IMR-90 (cell line): Measurements from ENCODE around the gene IL24. TPM values are rescaled to one million over a fixed set of nuclear protein-coding genes. Genes with fewer than 3 reads are reported as not detected.

Experiments
- ATAC-seq: fragments of 200-7000 bp; cut with Tn5 transposase; 2 replicates; pipeline ENCODE4 v1.9.1; 2020; ENCODE audit warnings: low read depth, mild to moderate bottlenecking, moderate library complexity
- BruUV-seq: library from RNA; stranded (reverse); fragments of 400-500 nt; replicated peaks from 2 replicates; lab custom pipeline; 2021; lab: Mats Ljungman, UMichigan
- CTCF ChIA-PET: fragments of 300-600 bp; formaldehyde crosslinking; extraction: SDS; loops from one replicate; lab custom pipeline; 2021; ENCODE audit warnings: antibody characterized with exemption; lab: Yijun Ruan, JAX
- POLR2A ChIA-PET: fragments of 300-600 bp; sonication (Branson Sonifier 250); formaldehyde crosslinking; loops from one replicate; lab custom pipeline; 2022; ENCODE audit warnings: antibody characterized with exemption; ENCODE audit not compliant: unreplicated experiment; lab: Charles Lee
- DNase-seq: peaks from one replicate; pipeline ENCODE4 v3.0.0; 2013
- H2AFZ ChIP-seq: replicated peaks from 2 replicates; pipeline ENCODE3; 2013; ENCODE audit warnings: low read length, mild to moderate bottlenecking; ENCODE audit not compliant: poor library complexity
- H2AK5ac ChIP-seq: 2 replicates; pipeline ENCODE4 v1.6.1; 2013; ENCODE audit warnings: low read depth, low read length, inconsistent platforms
- H2AK9ac ChIP-seq: replicated peaks from 2 replicates; pipeline ENCODE3; 2013; ENCODE audit warnings: mild to moderate bottlenecking, low read depth, low read length, moderate library complexity; ENCODE audit not compliant: poor library complexity
- H2BK120ac ChIP-seq: 2 replicates; pipeline ENCODE4 v1.6.1; 2013; ENCODE audit warnings: low read depth, low read length, inconsistent platforms
- H2BK15ac ChIP-seq: 3 replicates; pipeline ENCODE4 v1.6.1; 2013; ENCODE audit warnings: low read depth, low read length, inconsistent platforms
- H2BK20ac ChIP-seq: 2 replicates; pipeline ENCODE4 v1.6.1; 2013; ENCODE audit warnings: low read depth, mild to moderate bottlenecking, inconsistent platforms, low read length, moderate library complexity
- H2BK5ac ChIP-seq: 2 replicates; pipeline ENCODE4 v1.6.1; 2013; ENCODE audit warnings: mild to moderate bottlenecking, low read depth, low read length, inconsistent platforms; ENCODE audit not compliant: poor library complexity, severe bottlenecking
- H3K14ac ChIP-seq: replicated peaks from 2 replicates; pipeline ENCODE4 v1.6.1; 2013; ENCODE audit warnings: low read depth, low read length, inconsistent platforms
- H3K18ac ChIP-seq: 2 replicates; pipeline ENCODE4 v1.6.1; 2013; ENCODE audit warnings: low read depth, low read length, control low read depth
- H3K23ac ChIP-seq: 2 replicates; pipeline ENCODE4 v1.6.1; 2013; ENCODE audit warnings: low read depth, low read length, inconsistent platforms
- H3K27ac ChIP-seq: 2 replicates; pipeline ENCODE4 v1.5.1; 2013; ENCODE audit warnings: mild to moderate bottlenecking, control low read depth, low read length; ENCODE audit not compliant: insufficient read depth
- H3K27me3 ChIP-seq: 2 replicates; pipeline ENCODE4 v1.6.1; 2013; ENCODE audit warnings: low read length; ENCODE audit not compliant: control insufficient read depth, insufficient read depth
- H3K36me3 ChIP-seq: 2 replicates; pipeline ENCODE4 v1.6.1; 2013; ENCODE audit warnings: low read length, mixed read lengths; ENCODE audit not compliant: control insufficient read depth, insufficient read depth
- H3K4ac ChIP-seq: 2 replicates; pipeline ENCODE4 v1.6.1; 2013; ENCODE audit warnings: low read depth, low read length, inconsistent platforms
- H3K4me1 ChIP-seq: 2 replicates; pipeline ENCODE4 v1.6.1; 2013; ENCODE audit warnings: low read length, mixed read lengths; ENCODE audit not compliant: control insufficient read depth, insufficient read depth
- H3K4me2 ChIP-seq: 2 replicates; pipeline ENCODE4 v1.6.1; 2013; ENCODE audit warnings: low read depth, mild to moderate bottlenecking, control low read depth, low read length, moderate library complexity
- H3K4me3 ChIP-seq: 2 replicates; pipeline ENCODE4 v1.5.1; 2013; ENCODE audit warnings: low read depth, mild to moderate bottlenecking, control low read depth, low read length, moderate library complexity; ENCODE audit not compliant: insufficient read depth
- H3K56ac ChIP-seq: 2 replicates; pipeline ENCODE4 v1.6.1; 2013; ENCODE audit warnings: low read length, inconsistent platforms; ENCODE audit not compliant: insufficient read depth; ENCODE audit errors: extremely low read depth
- H3K79me1 ChIP-seq, 2 experiments: 2 replicates each; pipeline ENCODE4 v1.6.1; 2013; ENCODE audit warnings: low read length in 2 of 2, inconsistent platforms in 1 of 2, low read depth in 1 of 2
- H3K9ac ChIP-seq: 2 replicates; pipeline ENCODE4 v1.6.1; 2013; ENCODE audit warnings: low read depth, low read length, control low read depth
- H3K9me1 ChIP-seq: 2 replicates; pipeline ENCODE4 v1.6.1; 2013; ENCODE audit warnings: low read length, inconsistent platforms; ENCODE audit not compliant: insufficient read depth
- H3K9me3 ChIP-seq: 2 replicates; pipeline ENCODE4 v1.6.1; 2013; ENCODE audit warnings: low read length; ENCODE audit not compliant: control insufficient read depth, insufficient read depth
- H4K20me1 ChIP-seq: 2 replicates; pipeline ENCODE4 v1.6.1; 2013; ENCODE audit warnings: low read length, inconsistent platforms; ENCODE audit not compliant: insufficient read depth
- H4K5ac ChIP-seq: 2 replicates; pipeline ENCODE4 v1.6.1; 2013; ENCODE audit warnings: mild to moderate bottlenecking, low read depth, low read length, control low read depth
- H4K8ac ChIP-seq, 2 experiments: 2 replicates each; pipeline ENCODE4 v1.6.1; 2013; ENCODE audit warnings: low read depth in 2 of 2, low read length in 2 of 2, control low read depth in 1 of 2, inconsistent platforms in 1 of 2
- H4K91ac ChIP-seq: 2 replicates; pipeline ENCODE4 v1.6.1; 2013; ENCODE audit warnings: low read depth, low read length, inconsistent platforms; ENCODE audit not compliant: insufficient read depth
- CEBPB ChIP-seq: IDR thresholded peaks from 2 replicates; pipeline ENCODE4 v1.6.1; 2012; ENCODE audit warnings: low read depth, low read length, improper control_type of control experiment
- CTCF ChIP-seq: conservative IDR thresholded peaks from 2 replicates; pipeline ENCODE4 v1.5.1; 2012; ENCODE audit warnings: mild to moderate bottlenecking, low read depth, low read length, improper control_type of control experiment
- MXI1 ChIP-seq: IDR thresholded peaks from 2 replicates; pipeline ENCODE4 v1.6.1; 2012; ENCODE audit warnings: low read depth, mild to moderate bottlenecking, low read length, moderate library complexity, borderline replicate concordance
- RFX5 ChIP-seq: IDR thresholded peaks from 2 replicates; pipeline ENCODE4 v1.8.0; 2012; ENCODE audit warnings: low read depth, mild to moderate bottlenecking, low read length, moderate library complexity
- WGBS, 2 experiments: methylation state at CpG; one replicate each; pipeline versions ENCODE4 v1.1.5 to v1.1.7; 2013; ENCODE audit warnings: missing lambda C conversion rate in 2 of 2; ENCODE audit not compliant: insufficient read length in 1 of 2; ENCODE audit errors: extremely low coverage in 2 of 2; 5-methylcytosine and 5-hydroxymethylcytosine counted together
- dilution Hi-C: fragments of 300-500 bp; cut with HindIII; formaldehyde crosslinking; loops from one replicate; pipeline ENCODE4 v1.14.3; 2018; ENCODE audit warnings: low sequenced_read_pairs; ENCODE audit not compliant: unreplicated experiment
- in situ Hi-C: fragments of 300-500 bp; cut with MboI; formaldehyde crosslinking; loops from 3 replicates; pipeline ENCODE4 v1.14.3; 2019; ENCODE audit warnings: low sequenced_read_pairs, inconsistent platforms, mixed read lengths
- intact Hi-C: fragments of 100-400 bp; cut with micrococcal nuclease; formaldehyde crosslinking; loops from 2 replicates; pipeline ENCODE4 v1.10.0; 2022
- polyA plus RNA-seq, 3 experiments: library from polyadenylated mRNA; depleted of rRNA; stranded (reverse); fragments of >200 nt; gene quantifications; 2 replicates each; pipeline ENCODE4 v1.2.3, GENCODE V29; 2012; ENCODE audit warnings: low replicate concordance in 1 of 3
- total RNA-seq: library from RNA; depleted of rRNA; stranded (reverse); fragments of >200 nt; gene quantifications from 2 replicates; pipeline ENCODE4 v1.2.3, GENCODE V29; 2012

The IL24 gene
- total and polyA plus RNA-seq, 2 of the 4 experiments (the other 2 are of a cell fraction) = 0.12 to 0.18 TPM

GRCh38 chr1:206900149-206900548 is 2.9 kb downstream of the IL24 start:
- 0 out of 4 replicates have a peak overlapping the region, but pooled peaks of 1 of the 2 experiments have one; percentile 0 for H4K8ac ChIP-seq
- no peak overlapping the region for H3K4me3 ChIP-seq
- no peaks in the 10 kb centered on the region for H4K20me1 ChIP-seq
- H2BK5ac ChIP-seq = no peak overlapping the region
- H3K9me1 ChIP-seq = peaks cover 33% of the 10 kb centered on the region
- intact Hi-C loops (no loop called here), dilution Hi-C loops (no loop called here), in situ Hi-C loops (no loop called here)
- H3K36me3 ChIP-seq = no peaks in the 10 kb centered on the region
- ChIA-PET POLR2A (no interaction called here), CTCF (interaction anchor here (0.7 to 0.9 kb wide), 2 partner anchors 13 to 91 kb away, joined by 3 read pairs; no protein-coding TSS in a partner anchor)
- H3K9me3 ChIP-seq = no peaks in the 10 kb centered on the region
- H3K14ac ChIP-seq = peak overlapping the region; percentile 33; the same call in 1 of the 2 replicates
- H4K5ac ChIP-seq = no peak overlapping the region
- H3K18ac ChIP-seq = no peak overlapping the region
- H3K4me1 ChIP-seq = peaks cover 30% of the 10 kb centered on the region
- H3K4me2 ChIP-seq = no peak overlapping the region
- no peak overlapping the region for H3K56ac ChIP-seq
- no peak overlapping the region for H3K23ac ChIP-seq
- H3K4ac ChIP-seq = peak overlapping the region; percentile 80
- H4K91ac ChIP-seq = peak overlapping the region; percentile 94; the same call in 1 of the 2 replicates
- TF ChIP-seq CTCF (no peak), RFX5 (no peak), CEBPB (no peak), MXI1 (no peak)
- peaks cover 0 to 29% of the 10 kb centered on the region in 2 experiments; a peak in 2 of 4 replicates for H3K79me1 ChIP-seq
- H3K9ac ChIP-seq = no peak overlapping the region
- peak overlapping the region; percentile 79 for H2AK5ac ChIP-seq
- no TSS peak for BruUV-seq
- peak overlapping the region; percentile 79; the same call in 1 of the 2 replicates for H2BK20ac ChIP-seq
- H2AFZ ChIP-seq = no peak overlapping the region
- no CpG with 5 or more reads among the region's 7 CpGs for WGBS, 2 experiments
- DNase-seq (no peak), ATAC-seq (no peak)
- H2BK120ac ChIP-seq = peak overlapping the region; percentile 98; the same call in 1 of the 2 replicates
- H2BK15ac ChIP-seq = peak overlapping the region; percentile 57; the same call in 2 of the 3 replicates
- H3K27ac ChIP-seq = no peak overlapping the region
- no peak overlapping the region for H2AK9ac ChIP-seq
- no peaks in the 10 kb centered on the region for H3K27me3 ChIP-seq
